A549 (cell line): ENCODE results near the gene MPC2. TPM values are rescaled to one million over a fixed set of nuclear protein-coding genes. Genes with fewer than 3 reads are reported as not detected.

Experiments
- ATAC-seq, 2 experiments: fragments of 200-7000 bp in 1 of 2; fragments of >200 bp in 1 of 2; cut with Nextera tagmentation in 1 of 2; cut with Tn5 transposase in 1 of 2; 3 replicates each; pipeline versions ENCODE4 v1.8.0 to v1.9.1; 2018 to 2020; ENCODE audit warnings: mild to moderate bottlenecking in 1 of 2, moderate library complexity in 1 of 2
- CTCF ChIA-PET: fragments of 300-600 bp; sonication (Branson Sonifier 250); formaldehyde crosslinking; extraction: SDS; loops from one replicate; lab custom pipeline; 2021; ENCODE audit warnings: antibody characterized with exemption, inconsistent platforms; lab: Yijun Ruan, JAX
- POLR2A ChIA-PET: fragments of 350-600 bp; formaldehyde crosslinking; extraction: SDS; loops from one replicate; lab custom pipeline; 2021; ENCODE audit warnings: antibody characterized with exemption, inconsistent platforms; lab: Yijun Ruan, JAX
- DNase-seq, 2 experiments: peaks; one replicate each; pipeline versions ENCODE4 v3.0.0 to v3.0.0-alpha.2; 2011 to 2016; ENCODE audit warnings: low read depth in 1 of 2, low spot score in 1 of 2
- FAIRE-seq: peaks from 2 replicates; lab custom pipeline; 2011; peaks lifted over from hg19 to GRCh38; lab: Jason Lieb, UNC
- H3K27ac ChIP-seq, 2 experiments: fragments of >200 bp; sonication (Bioruptor Twin); formaldehyde crosslinking; 3 replicates each; pipeline ENCODE4 v1.5.1; 2016 to 2017
- H3K4me1 ChIP-seq: fragments of >200 bp; sonication (Bioruptor Twin); formaldehyde crosslinking; 3 replicates; pipeline ENCODE4 v1.6.1; 2016
- H3K4me2 ChIP-seq: fragments of >200 bp; sonication (Bioruptor Twin); formaldehyde crosslinking; 3 replicates; pipeline ENCODE4 v1.6.1; 2016
- H3K4me3 ChIP-seq: fragments of >200 bp; sonication (Bioruptor Twin); formaldehyde crosslinking; 3 replicates; pipeline ENCODE4 v1.5.1; 2016
- H3K9me3 ChIP-seq: fragments of >200 bp; sonication (Bioruptor Twin); formaldehyde crosslinking; 3 replicates; pipeline ENCODE4 v1.6.1; 2016
- ATOH8 ChIP-seq: fragments of 250-450 bp; sonication (Bioruptor Pico); IDR thresholded peaks from 2 replicates; pipeline ENCODE4 v1.5.0; 2020; ENCODE audit warnings: low read depth, mild to moderate bottlenecking, moderate library complexity
- BCL3 ChIP-seq: fragments of >200 bp; sonication (Bioruptor Twin); formaldehyde crosslinking; IDR thresholded peaks from 3 replicates; pipeline ENCODE4 v1.6.1; 2016
- CEBPB ChIP-seq, 2 experiments: fragments of >200 bp in 1 of 2; sonication (Bioruptor Twin) in 1 of 2; formaldehyde crosslinking in 1 of 2; IDR thresholded peaks; 2 replicates each; pipeline ENCODE4 v1.6.1; 2012 to 2016
- E2F6 ChIP-seq: IDR thresholded peaks from 2 replicates; pipeline ENCODE4 v1.6.1; 2012; ENCODE audit warnings: low read depth, borderline replicate concordance
- ESRRA ChIP-seq: fragments of 150-350 bp; IDR thresholded peaks from 2 replicates; pipeline ENCODE4 v1.6.1; 2014; ENCODE audit warnings: mild to moderate bottlenecking, low read length, borderline replicate concordance
- FOSB ChIP-seq: fragments of 250-450 bp; sonication (Bioruptor Pico); IDR thresholded peaks from 2 replicates; pipeline ENCODE4 v1.5.0; 2020; ENCODE audit warnings: mild to moderate bottlenecking, moderate library complexity
- FOSL2 ChIP-seq, 2 experiments: fragments of 450-650 bp in 1 of 2; fragments of >200 bp in 1 of 2; sonication (Bioruptor Twin) in 1 of 2; formaldehyde crosslinking; IDR thresholded peaks; 2 replicates each; pipeline versions ENCODE4 v1.5.0 to v1.6.1; 2016 to 2020; ENCODE audit warnings: mild to moderate bottlenecking in 1 of 2, moderate library complexity in 1 of 2
- HMGXB4 ChIP-seq: fragments of 250-450 bp; sonication (Bioruptor Pico); IDR thresholded peaks from 2 replicates; pipeline ENCODE4 v1.5.0; 2021; ENCODE audit warnings: mild to moderate bottlenecking, moderate library complexity, borderline replicate concordance
- HOXB13 ChIP-seq: fragments of 250-450 bp; sonication (Bioruptor Pico); IDR thresholded peaks from 2 replicates; pipeline ENCODE4 v1.5.0; 2020; ENCODE audit warnings: low read depth, mild to moderate bottlenecking, moderate library complexity
- MAX ChIP-seq: IDR thresholded peaks from 2 replicates; pipeline ENCODE4 v1.6.1; 2012
- MAZ ChIP-seq: fragments of 150-350 bp; IDR thresholded peaks from 2 replicates; pipeline ENCODE4 v1.6.1; 2014; ENCODE audit warnings: antibody characterized with exemption, low read depth, low read length, borderline replicate concordance
- NPAS2 ChIP-seq: fragments of 250-450 bp; sonication (Bioruptor Pico); IDR thresholded peaks from 2 replicates; pipeline ENCODE4 v1.8.0; 2022; ENCODE audit warnings: mild to moderate bottlenecking, moderate library complexity, borderline replicate concordance
- RAD21 ChIP-seq, 2 experiments: fragments of >200 bp in 1 of 2; sonication (Bioruptor Twin) in 1 of 2; formaldehyde crosslinking in 1 of 2; IDR thresholded peaks in 1 of 2; conservative IDR thresholded peaks in 1 of 2; 2 replicates in 1 of 2; 3 replicates in 1 of 2; pipeline ENCODE4 v1.6.1; 2012 to 2018; ENCODE audit warnings: inconsistent platforms in 1 of 2
- RCOR1 ChIP-seq: fragments of 150-350 bp; IDR thresholded peaks from 2 replicates; pipeline ENCODE4 v1.6.1; 2014; ENCODE audit warnings: antibody characterized with exemption, low read length, low read depth
- RFX5 ChIP-seq: fragments of 450-650 bp; IDR thresholded peaks from 2 replicates; pipeline ENCODE4 v1.7.1; 2014; ENCODE audit warnings: antibody characterized with exemption, mild to moderate bottlenecking, moderate library complexity
- TP53 ChIP-seq: fragments of 250-450 bp; sonication (Bioruptor Pico); IDR thresholded peaks from 2 replicates; pipeline ENCODE4 v1.5.0; 2021; ENCODE audit warnings: mild to moderate bottlenecking, moderate library complexity
- USF2 ChIP-seq: fragments of 450-650 bp; IDR thresholded peaks from 2 replicates; pipeline ENCODE4 v1.6.1; 2014; ENCODE audit warnings: antibody characterized with exemption
- ZNF302 ChIP-seq: fragments of 250-450 bp; sonication (Bioruptor Pico); IDR thresholded peaks from 2 replicates; pipeline ENCODE4 v1.9.0; 2021; ENCODE audit warnings: inconsistent platforms, mild to moderate bottlenecking, moderate library complexity
- ZSCAN20 ChIP-seq: fragments of 250-450 bp; sonication (Bioruptor Pico); IDR thresholded peaks from 2 replicates; pipeline ENCODE4 v1.8.0; 2022; ENCODE audit warnings: mild to moderate bottlenecking, moderate library complexity
- WGBS: methylation state at CpG from one replicate; pipeline ENCODE4 v1.1.6; 2017; ENCODE audit errors: missing lambda C conversion rate; 5-methylcytosine and 5-hydroxymethylcytosine counted together
- polyA plus RNA-seq, 4 experiments: library from polyadenylated mRNA; depleted of rRNA in 3 of 4; stranded (reverse); fragments of >200 nt; fragmentation: RNase III in 1 of 4; extraction: RNeasy Plus Mini Kit Qiagen cat#74134 plus additional on column Dnase treatment in 1 of 4; gene quantifications; 2 replicates in 3 of 4; 3 replicates in 1 of 4; pipeline ENCODE4 v1.2.3, GENCODE V29; 2011 to 2017

Gene MPC2
- polyA plus RNA-seq, 2 of the 4 experiments (the other 2 are of a cell fraction) = 53.0 to 120 TPM

- no peak for TF ChIP-seq FOSL2 (IDR thresholded peaks at IDR 0.05)
- TF ChIP-seq FOSL2 (CRISPR knock-in tag; IDR thresholded peaks at IDR 0.05) = no peak
- no peak for TF ChIP-seq ZNF302 (CRISPR knock-in tag)
- no peak for TF ChIP-seq RCOR1
- no peak for TF ChIP-seq USF2
- TF ChIP-seq MAX = no peak
- TF ChIP-seq NPAS2 (CRISPR knock-in tag) = no peak
- TF ChIP-seq, all 56 proteins: peak for 0
Measured at GRCh38 chr1:167878372-167879160, 58.3 kb downstream of the MPC2 start (continued).

GRCh38 chr1:167876597-167877175, 60.2 kb downstream of the MPC2 start:
- WGBS = 84% methylated on average over 3 of the region's 3 CpGs
- no peak for TF ChIP-seq FOSL2 (IDR thresholded peaks at IDR 0.05)
- no peak for TF ChIP-seq FOSL2 (CRISPR knock-in tag; IDR thresholded peaks at IDR 0.05)
- TF ChIP-seq CEBPB (IDR thresholded peaks at IDR 0.05) = no peak
- TF ChIP-seq HOXB13 (CRISPR knock-in tag) = no peak
- no peak for TF ChIP-seq RAD21 (conservative IDR thresholded peaks at IDR 0.05 in 1 of 2, IDR thresholded peaks at IDR 0.05 in 1 of 2)
- TF ChIP-seq BCL3 = no peak
- no peak for TF ChIP-seq RFX5
- TF ChIP-seq ESRRA = no peak
- no peak for TF ChIP-seq E2F6
- TF ChIP-seq MAZ = no peak
- TF ChIP-seq ZSCAN20 (CRISPR knock-in tag) = no peak
- TF ChIP-seq HMGXB4 (CRISPR knock-in tag) = no peak
- no peak for TF ChIP-seq FOSB (CRISPR knock-in tag)
- TF ChIP-seq TP53 (CRISPR knock-in tag) = no peak
- no peak for TF ChIP-seq ATOH8 (CRISPR knock-in tag)
- POLR2A ChIA-PET = no interaction called here
- no peak overlapping the region for H3K4me2 ChIP-seq
- no peaks in the 10 kb centered on the region for H3K9me3 ChIP-seq
- H3K4me1 ChIP-seq = peaks cover 14% of the 10 kb centered on the region
- FAIRE-seq = no peak
- H3K27ac ChIP-seq = no peak overlapping the region
- CTCF ChIA-PET = interaction anchor here (1.3 kb wide), 1 partner anchor 11 kb away, joined by 4 read pairs; no protein-coding TSS in a partner anchor
- DNase-seq = no peak
- ATAC-seq = no peak
- no peak overlapping the region for H3K4me3 ChIP-seq
